Right atrium auricular region (tissue), 2 donors: ENCODE data around the gene CABLES2. TPM values are rescaled to one million over a fixed set of nuclear protein-coding genes. Genes with fewer than 3 reads are reported as not detected.

ENCODE experiments used
- DNase-seq: peaks from one replicate; pipeline ENCODE4 v3.0.0-alpha.2; 2019; ENCODE audit warnings: low spot score
- H3K27ac ChIP-seq, 2 donors: fragments of 200-600 bp; sonication (generic); 1 replicate in 1 of 2; 2 replicates in 1 of 2; pipeline ENCODE4 v1.5.1; 2016 to 2019
- H3K27me3 ChIP-seq, 2 donors: fragments of 200-600 bp; sonication (generic); one replicate each; pipeline versions ENCODE4 v1.5.1 to v1.6.0; 2017 to 2019
- H3K36me3 ChIP-seq: fragments of 200-600 bp; sonication (generic); one replicate; pipeline ENCODE4 v1.5.1; 2016
- H3K4me1 ChIP-seq, 2 donors: fragments of 200-600 bp; sonication (generic); one replicate each; pipeline versions ENCODE4 v1.5.1 to v1.6.0; 2017 to 2019
- H3K4me3 ChIP-seq, 2 donors: fragments of 200-600 bp; sonication (generic); 1 replicate in 1 of 2; 2 replicates in 1 of 2; pipeline ENCODE4 v1.5.1; 2017 to 2019; ENCODE audit warnings: mild to moderate bottlenecking in 1 of 2, moderate library complexity in 1 of 2
- H3K9me3 ChIP-seq, 2 donors: fragments of 200-600 bp; sonication (generic); one replicate each; pipeline ENCODE4 v1.5.1; 2019
- total RNA-seq, 2 donors: library from RNA; depleted of rRNA; stranded (reverse); fragments of >200 nt; gene quantifications; one replicate each; pipeline ENCODE4 v1.1.0, GENCODE V29; 2016
- TF ChIP-seq, protein P1 (sequence below), 2 donors: fragments of 200-600 bp; sonication (generic); IDR thresholded peaks; one replicate each; pipeline ENCODE4 v1.5.1; 2019; ENCODE audit warnings: antibody characterized with exemption in 2 of 2

The CABLES2 gene
- total RNA-seq, 2 donors from 2014 or later = 10.8 to 17.7 TPM

DNA sequence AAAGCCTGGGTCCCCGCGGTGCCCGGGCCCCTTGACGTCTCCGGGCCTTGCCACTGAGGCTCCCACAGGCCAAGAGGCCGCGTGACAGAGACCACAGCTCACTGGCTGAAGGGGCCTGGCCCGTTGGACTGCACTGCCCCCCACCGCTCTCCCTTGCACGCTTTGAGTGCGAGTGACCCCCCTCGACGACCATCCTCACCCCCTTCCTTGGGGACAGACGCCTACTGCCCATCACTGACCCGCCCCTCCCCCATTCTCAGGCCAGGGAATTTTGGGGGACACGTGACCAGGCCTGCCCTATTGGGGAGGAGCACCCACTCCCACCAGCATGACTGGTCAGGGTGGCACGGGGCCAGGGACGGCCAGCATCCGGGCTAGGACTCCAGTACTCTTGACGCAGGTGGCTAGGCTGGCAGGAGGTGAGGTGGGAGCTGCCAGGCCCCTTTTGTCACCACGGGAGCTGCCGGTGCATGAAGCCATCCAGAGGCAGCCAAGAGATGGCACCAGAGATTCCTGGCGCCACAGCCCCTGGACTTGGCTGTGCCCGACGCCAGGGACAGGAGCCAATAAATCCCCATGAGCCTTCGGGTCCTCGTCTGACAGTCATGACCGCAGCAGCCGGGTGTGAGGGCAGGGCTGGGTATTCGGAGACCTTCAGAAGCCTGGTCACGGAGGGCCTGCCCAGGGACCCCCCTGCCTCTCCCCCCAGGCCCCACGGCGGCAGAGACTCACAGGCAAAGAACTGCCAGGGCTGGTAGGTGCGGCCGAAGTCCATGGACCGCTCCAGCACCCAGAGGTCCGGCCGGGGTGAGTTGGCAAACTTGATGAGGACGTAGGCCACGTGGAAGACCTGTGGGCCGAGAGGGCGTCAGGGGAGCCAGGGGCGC is 54.4 kb downstream of the CABLES2 start:
- Histone ChIP-seq H3K9me3 (no peaks in the 10 kb centered on the region), H3K36me3 (peaks cover 19% of the 10 kb centered on the region), H3K27ac (peak overlapping the region; percentile 90 to 92), H3K4me3 (no peak overlapping the region), H3K4me1 (peaks cover 0 to 56% of the 10 kb centered on the region in 2 donors), H3K27me3 (no peaks in the 10 kb centered on the region)
- peak; percentile 83 for DNase-seq
- TF ChIP-seq, protein P1, sequence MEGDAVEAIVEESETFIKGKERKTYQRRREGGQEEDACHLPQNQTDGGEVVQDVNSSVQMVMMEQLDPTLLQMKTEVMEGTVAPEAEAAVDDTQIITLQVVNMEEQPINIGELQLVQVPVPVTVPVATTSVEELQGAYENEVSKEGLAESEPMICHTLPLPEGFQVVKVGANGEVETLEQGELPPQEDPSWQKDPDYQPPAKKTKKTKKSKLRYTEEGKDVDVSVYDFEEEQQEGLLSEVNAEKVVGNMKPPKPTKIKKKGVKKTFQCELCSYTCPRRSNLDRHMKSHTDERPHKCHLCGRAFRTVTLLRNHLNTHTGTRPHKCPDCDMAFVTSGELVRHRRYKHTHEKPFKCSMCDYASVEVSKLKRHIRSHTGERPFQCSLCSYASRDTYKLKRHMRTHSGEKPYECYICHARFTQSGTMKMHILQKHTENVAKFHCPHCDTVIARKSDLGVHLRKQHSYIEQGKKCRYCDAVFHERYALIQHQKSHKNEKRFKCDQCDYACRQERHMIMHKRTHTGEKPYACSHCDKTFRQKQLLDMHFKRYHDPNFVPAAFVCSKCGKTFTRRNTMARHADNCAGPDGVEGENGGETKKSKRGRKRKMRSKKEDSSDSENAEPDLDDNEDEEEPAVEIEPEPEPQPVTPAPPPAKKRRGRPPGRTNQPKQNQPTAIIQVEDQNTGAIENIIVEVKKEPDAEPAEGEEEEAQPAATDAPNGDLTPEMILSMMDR (IDR thresholded peaks at IDR 0.05) = peak in 1 of 2 donors; percentile 60

DNA sequence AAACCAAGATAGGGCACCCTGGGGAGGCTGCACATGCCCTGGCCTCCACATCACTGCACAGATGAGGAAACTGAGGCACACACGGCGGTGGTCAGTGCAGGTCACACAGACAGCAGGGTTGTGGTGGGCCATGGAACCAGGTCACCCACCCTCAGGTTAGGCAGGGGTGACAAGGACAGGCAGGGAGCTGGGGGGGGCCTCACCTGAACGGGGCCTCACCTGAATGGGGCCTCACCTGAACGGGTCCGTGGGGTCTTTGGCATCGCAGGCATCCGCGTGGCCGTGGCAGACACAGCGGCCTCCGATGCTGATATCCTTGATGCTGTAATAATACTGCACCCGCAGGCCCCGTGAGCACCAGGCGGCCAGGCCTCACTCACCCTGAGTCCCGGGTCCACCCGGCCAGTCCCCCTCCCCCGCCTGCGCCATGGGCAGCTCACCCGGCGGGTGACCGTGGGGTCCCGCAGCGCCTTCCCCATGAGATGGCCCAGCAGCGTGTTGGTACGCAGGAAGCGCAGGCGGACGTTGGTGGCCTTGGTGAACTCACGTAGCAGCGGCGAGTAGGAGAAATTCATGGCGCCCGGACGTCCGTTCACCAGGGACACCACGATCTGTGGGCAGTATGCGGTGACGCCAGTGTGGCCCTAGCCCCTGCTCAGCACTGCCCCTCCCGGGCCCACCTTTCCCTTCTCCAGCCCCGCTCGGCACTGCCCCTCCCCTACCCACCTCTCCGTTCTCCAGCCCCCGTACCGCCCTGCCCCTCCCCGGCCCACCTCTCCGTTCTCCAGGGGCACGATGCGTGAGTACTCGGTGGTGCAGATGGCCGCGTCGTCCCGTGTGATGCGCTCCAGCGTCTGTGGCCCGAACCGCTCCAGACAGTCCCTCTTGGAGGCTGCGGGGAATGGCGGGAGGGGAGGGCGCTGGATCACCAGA is 55.4 kb downstream of the CABLES2 start:
- Histone ChIP-seq H3K36me3 (peaks cover 24% of the 10 kb centered on the region), H3K27ac (peak overlapping the region; percentile 90 to 92), H3K4me1 (peaks cover 0 to 47% of the 10 kb centered on the region in 2 donors), H3K9me3 (no peaks in the 10 kb centered on the region), H3K27me3 (no peaks in the 10 kb centered on the region), H3K4me3 (no peak overlapping the region)
- no peak for DNase-seq
- TF ChIP-seq, protein P1 (IDR thresholded peaks at IDR 0.05) = no peak

DNA sequence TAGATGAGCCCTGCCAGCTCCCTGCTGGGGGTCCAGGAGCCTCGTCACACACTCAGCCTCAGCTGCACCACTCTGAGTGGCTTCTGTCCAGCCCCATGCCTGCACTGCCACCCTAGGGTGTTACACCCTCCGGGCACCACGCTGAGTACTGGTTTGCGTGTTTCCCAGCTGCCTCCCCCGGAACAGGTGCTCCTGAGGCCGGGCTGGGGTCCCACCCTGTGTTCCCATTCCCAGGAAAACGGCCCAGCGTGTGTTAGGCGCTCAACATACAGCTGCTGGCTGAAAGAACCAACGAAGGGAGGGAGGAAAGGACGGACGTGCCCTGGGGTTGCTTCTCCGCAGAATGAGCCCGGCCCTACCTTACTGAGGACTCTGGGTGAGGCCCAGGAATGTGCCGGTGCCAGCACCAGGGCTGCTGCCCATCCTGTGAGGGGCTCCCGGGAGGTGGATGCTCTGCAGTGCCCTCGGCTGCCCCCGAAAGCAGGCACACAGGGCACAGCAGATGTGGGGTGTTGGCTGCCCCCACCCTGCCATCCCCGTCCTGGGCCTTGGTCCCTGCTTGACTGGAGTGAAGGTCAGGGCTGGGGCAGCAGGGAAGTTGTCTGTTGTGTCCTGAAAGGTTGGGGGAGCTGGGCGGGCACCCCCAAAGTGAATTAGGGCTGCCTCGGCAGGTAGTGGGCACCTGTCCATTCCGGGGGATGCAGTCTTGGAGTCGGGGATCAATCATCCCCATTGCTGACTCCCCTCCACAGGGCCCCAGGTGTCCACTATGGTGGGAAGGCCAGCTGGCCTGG is 56.3 kb downstream of the CABLES2 start:
- Histone ChIP-seq H3K9me3 (no peaks in the 10 kb centered on the region), H3K27ac (peak overlapping the region in 1 of 2 donors; percentile 2), H3K4me1 (peaks cover 0 to 38% of the 10 kb centered on the region in 2 donors), H3K36me3 (peaks cover 33% of the 10 kb centered on the region), H3K27me3 (no peaks in the 10 kb centered on the region), H3K4me3 (no peak overlapping the region)
- DNase-seq = no peak
- TF ChIP-seq, protein P1 (IDR thresholded peaks at IDR 0.05) = no peak

DNA sequence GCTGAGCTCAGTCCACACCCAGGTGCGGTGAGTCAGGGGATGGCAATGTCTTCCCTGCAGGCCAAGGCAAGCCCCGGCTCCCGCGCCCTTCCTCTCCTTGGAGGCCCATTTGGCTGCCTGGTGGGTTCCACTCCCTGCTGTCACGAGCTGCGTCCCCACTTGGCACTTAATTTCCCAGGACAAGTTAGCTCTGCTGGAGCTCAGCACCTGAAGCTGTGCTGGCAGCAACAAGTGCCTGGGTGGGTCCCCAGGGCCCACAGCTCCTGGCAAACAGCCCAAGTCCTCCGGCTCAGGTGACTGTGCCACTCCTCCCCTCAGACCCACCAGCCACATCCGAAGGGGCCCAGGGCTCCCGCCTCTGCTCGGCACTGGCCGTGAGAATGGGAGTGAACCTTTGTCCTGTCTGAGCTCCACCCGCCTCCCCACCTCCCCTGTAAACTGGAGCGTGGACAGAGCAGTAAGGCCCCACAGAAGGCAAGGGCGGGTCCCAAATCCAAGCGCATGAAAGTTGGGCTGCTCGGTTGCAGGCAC is 56.9 kb downstream of the CABLES2 start:
- TF ChIP-seq, protein P1 (IDR thresholded peaks at IDR 0.05) = no peak
- Histone ChIP-seq H3K9me3 (no peaks in the 10 kb centered on the region), H3K4me3 (no peak overlapping the region), H3K4me1 (peaks cover 0 to 31% of the 10 kb centered on the region in 2 donors), H3K36me3 (peaks cover 39% of the 10 kb centered on the region), H3K27me3 (no peaks in the 10 kb centered on the region), H3K27ac (peak overlapping the region in 1 of 2 donors; percentile 2)
- DNase-seq = no peak

DNA sequence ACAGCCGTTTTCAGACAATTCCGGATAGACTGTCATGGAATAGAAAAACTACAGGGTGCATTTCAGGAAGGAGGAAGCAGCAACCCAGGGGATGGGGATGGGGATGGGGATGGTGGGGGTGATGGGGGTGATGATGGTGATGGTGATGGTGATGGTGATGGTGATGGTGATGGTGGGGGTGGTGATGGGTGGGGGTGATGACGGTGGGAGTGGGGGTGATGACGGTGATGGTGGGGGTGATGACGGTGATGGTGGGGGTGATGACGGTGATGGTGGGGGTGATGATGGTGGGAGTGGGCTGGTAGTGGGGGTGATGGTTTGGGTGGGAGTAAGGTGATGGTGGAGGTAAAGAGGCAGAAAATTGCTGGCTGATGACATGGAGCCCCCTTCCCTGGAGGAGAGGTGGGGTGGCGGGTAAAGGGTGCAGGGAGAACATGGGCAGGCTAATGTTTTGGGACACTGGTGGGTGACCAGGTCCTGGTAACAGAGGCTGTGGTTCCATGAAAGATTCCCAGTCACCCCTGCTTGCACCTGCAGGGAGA is 57.5 kb downstream of the CABLES2 start:
- no peak for DNase-seq
- Histone ChIP-seq H3K9me3 (no peaks in the 10 kb centered on the region), H3K4me1 (peaks cover 0 to 26% of the 10 kb centered on the region in 2 donors), H3K4me3 (no peak overlapping the region), H3K27ac (no peak overlapping the region), H3K27me3 (no peaks in the 10 kb centered on the region), H3K36me3 (peaks cover 39% of the 10 kb centered on the region)
- TF ChIP-seq, protein P1 (IDR thresholded peaks at IDR 0.05) = no peak
